ENCODE measurements around the gene PPP4R1.
"Not testable (repeated sequence)": the region's sequence is repeated elsewhere in the genome, so short reads cannot be mapped to it uniquely, and the experiment has no call there.

PPP4R1 gene, protein sequence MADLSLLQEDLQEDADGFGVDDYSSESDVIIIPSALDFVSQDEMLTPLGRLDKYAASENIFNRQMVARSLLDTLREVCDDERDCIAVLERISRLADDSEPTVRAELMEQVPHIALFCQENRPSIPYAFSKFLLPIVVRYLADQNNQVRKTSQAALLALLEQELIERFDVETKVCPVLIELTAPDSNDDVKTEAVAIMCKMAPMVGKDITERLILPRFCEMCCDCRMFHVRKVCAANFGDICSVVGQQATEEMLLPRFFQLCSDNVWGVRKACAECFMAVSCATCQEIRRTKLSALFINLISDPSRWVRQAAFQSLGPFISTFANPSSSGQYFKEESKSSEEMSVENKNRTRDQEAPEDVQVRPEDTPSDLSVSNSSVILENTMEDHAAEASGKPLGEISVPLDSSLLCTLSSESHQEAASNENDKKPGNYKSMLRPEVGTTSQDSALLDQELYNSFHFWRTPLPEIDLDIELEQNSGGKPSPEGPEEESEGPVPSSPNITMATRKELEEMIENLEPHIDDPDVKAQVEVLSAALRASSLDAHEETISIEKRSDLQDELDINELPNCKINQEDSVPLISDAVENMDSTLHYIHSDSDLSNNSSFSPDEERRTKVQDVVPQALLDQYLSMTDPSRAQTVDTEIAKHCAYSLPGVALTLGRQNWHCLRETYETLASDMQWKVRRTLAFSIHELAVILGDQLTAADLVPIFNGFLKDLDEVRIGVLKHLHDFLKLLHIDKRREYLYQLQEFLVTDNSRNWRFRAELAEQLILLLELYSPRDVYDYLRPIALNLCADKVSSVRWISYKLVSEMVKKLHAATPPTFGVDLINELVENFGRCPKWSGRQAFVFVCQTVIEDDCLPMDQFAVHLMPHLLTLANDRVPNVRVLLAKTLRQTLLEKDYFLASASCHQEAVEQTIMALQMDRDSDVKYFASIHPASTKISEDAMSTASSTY

DNA sequence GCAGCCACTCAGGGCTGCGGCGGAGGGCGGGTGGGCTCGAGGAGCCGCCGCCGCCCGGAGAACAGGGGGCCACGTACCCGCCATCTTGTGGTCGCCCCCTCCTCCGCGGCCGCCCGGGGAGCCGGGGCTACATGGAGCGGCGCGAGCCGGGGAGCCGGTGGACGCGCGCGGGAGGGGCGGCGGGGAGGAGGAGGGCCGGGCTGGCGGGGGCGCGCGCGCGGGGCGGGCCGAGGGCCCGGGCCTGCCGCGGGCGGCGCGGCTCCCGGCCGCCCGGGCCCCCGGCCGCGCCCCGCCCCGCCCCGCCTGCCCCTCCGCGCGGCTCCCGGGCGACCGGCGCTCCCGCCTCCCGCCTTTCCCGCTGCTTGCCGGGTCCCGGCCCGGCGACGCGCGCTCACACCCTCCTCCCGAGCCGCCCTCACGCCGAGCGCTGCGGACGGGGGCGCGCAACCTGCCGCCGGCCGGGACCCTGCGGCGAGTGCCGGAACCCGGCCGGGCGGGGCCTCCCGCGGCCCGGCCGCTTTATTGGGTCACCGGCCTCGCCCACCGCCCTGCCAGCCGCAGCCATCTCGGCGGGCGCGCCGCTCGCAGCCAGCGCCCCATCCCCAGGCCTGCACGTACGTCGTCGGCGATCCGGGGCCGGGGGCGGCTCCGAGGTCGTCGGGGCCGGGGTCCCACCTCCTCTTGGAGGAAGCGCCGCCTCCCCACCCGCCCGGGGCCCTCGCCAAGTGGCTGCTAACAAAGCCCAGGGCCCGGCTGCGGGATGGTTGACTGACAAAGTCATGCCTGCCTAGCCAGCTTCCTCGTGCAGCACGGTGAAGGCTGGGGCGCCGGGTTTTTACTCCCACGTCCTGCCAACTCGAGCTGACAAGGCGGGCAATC, at the start of gene PPP4R1:
PPP4R1 (minus strand) TSS at position 159 of the 879 bp plus-strand sequence; CDS start at position 84, 75 bp downstream.
- no peak for DNase-seq (ENCODE audit: low read depth, low spot score)

- DNase-seq (ENCODE audit: low read depth, low spot score) = no peak
These were observed 49.0 kb upstream of the PPP4R1 start for GRCh38 chr18:9663377-9663776.

- DNase-seq (ENCODE audit: low read depth, low spot score) = no peak
These were observed 47.2 kb upstream of the PPP4R1 start for GRCh38 chr18:9661564-9661963.

- no peak for DNase-seq (ENCODE audit: low read depth, low spot score)
These were observed 45.4 kb upstream of the PPP4R1 start for GRCh38 chr18:9659499-9660375.

- no peak for DNase-seq (ENCODE audit: low read depth, low spot score)
These were observed 43.8 kb upstream of the PPP4R1 start for GRCh38 chr18:9658087-9658641.

GRCh38 chr18:9655232-9655767, 40.9 kb upstream of the PPP4R1 start:
- no peak for DNase-seq (ENCODE audit: low read depth, low spot score)

DNA sequence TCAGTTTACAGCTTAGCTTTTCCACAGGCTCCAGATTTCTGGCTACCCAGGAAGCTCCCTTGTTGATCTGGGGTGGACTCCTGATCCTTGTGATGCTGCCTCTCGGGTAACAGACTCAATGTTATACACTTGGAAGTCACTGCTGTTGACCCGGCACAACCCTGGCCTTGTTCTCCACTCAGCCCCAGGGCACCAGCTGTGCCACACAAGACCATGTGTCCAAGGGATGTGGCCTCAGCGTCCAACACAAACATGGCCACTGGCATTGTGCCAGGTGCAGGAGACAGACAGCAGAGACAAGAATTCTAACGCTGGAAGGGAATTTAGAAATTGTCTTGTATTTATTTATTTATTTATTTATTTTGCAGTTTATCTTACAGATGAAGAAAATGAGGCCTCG, 39.0 kb upstream of the PPP4R1 start:
- DNase-seq (ENCODE audit: low read depth, low spot score) = peak; percentile 57

DNA sequence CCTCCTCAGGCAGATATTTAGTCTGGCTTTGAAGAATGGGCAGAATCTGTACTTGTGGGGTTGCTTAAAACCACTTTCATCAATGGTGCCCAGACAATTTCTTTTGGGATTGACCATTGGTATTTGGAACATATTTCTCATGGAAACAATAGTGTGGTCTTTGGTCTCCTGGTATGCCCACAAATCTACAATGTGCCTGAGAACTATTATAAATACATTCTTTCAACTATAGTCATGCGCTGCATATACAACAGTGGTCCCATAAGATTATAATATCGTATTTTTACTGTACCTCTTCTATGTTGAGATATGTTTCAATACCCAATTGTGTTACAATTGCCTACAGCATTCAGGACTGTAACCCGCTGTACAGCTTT, 34.8 kb upstream of the PPP4R1 start:
- DNase-seq (ENCODE audit: low read depth, low spot score) = no peak

DNA sequence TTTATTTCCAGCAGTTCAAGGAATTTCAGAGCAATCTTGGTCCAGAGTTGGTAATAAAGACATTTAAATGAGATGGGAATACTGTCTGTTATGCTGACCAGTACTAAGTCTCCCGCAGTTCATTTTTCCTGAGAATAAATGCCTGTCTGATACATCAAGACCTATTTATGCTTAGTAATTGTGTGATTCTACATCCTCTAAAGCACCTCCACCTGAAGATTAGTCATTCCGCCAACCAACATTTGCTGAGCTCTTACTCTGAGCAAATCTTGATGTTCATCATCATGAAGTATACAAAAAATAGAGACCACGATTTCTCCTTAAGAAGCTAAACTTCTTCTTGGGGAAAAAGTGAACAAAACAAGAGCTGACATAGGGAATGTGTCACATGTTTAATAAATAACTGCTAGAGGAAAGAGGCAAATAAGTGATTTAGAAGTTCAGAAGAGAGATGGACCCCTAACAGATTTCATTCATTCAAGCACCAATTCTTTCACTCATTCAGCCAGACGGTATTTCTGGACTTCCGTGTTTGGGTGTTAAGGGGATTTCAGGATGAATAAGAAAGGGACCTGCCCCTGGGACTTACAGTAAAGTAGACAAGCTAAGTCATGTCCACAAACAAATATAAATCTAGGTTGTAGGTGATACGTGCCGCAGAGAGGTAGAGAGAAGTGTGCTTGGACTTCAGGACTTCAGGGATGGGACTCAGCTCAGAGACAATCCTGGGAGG, 34.2 kb upstream of the PPP4R1 start:
- DNase-seq (ENCODE audit: low read depth, low spot score) = no peak

DNA sequence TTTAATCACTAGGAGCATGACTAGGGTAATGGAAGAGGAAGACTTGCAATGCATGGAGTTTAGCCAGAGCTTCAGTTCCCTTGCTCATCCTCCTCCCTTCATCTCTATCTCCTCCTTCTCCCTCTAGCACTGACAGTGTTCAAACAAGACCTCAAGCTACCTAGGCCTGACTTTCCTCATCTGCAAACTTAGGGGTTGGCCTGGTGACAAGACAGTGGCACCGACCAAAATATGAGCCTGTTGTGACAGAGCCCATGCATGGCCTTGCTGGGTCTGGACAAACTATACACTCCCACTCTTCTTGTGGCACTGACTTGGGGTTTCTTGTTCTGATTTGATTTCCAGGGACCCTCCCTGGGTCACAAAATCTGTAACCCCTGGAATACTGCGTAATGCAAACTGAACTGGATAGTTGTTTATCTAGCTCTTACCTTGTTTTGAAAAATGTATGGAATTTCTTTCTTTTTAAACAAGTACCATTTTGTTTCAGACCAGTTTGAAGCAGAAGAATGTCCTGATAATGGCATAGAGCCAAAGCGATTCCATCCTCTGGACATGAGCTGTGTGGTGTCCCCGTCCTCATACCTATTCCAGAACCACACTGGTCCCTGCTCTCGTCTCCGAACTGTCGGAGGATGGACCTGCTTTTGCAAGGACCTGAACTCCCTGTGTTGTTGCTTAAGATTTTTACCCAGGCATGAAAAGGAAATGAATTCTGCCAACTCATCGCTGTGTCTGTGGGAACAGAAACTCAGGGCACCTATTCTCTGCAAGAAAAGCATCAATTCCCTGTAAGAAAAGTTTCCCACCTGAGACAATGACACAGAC, 33.4 kb upstream of the PPP4R1 start:
- DNase-seq (ENCODE audit: low read depth, low spot score) = no peak

GRCh38 chr18:9643549-9643948, 29.2 kb upstream of the PPP4R1 start:
- DNase-seq (ENCODE audit: low read depth, low spot score) = peak; percentile 58

DNA sequence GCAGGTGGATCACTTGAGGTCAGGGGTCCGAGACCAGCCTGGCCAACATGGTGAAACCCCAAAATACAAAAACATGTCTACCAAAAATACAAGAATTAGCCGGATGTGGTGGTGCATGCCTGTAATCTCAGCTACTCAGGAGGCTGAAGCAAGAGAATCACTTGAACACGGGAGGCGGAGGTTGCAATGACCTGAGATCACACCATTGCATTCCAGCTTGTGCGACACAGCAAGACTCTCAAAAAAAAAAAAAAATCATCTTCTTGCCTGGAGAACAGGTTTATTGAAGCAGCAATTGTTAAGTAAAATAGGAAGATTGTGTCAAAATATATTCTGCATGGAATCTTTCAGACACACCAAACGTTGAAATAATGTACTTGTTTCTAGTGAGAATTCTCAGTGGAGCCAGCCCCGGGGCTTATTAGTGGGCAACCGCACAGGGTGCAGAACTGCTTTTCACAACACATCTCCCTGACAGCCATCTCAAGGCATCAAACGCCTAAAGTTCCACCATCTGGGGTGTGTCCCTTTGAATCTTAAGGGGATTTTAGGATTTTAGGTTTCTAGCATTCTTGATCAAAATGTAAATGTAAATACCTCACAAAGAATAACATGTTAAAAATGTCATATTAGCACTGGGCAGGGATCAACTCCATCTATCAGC, 28.6 kb upstream of the PPP4R1 start:
- no peak for DNase-seq (ENCODE audit: low read depth, low spot score)

- not testable (repeated sequence) for DNase-seq (ENCODE audit: low read depth, low spot score)
These were observed 26.7 kb upstream of the PPP4R1 start for GRCh38 chr18:9641081-9641480.

DNA sequence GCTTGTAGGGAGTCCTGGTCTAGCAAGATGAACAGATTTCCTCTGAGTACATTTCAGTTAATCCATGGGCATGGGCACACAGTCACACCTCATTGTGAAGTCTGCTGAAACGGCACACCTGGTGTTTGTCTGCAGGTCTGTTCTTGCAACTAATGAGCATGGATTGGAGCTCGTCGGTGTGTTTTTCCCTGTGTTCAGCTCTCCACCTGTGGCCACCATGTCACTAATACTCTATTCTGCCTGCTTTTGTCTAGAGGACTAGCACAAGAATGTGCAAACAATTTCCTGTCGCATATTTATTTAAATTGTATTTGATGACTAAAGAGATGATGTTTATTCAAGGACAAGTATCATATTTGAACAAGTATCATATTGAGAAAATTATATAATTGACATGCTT, 24.5 kb upstream of the PPP4R1 start:
- DNase-seq (ENCODE audit: low read depth, low spot score) = no peak

- DNase-seq (ENCODE audit: low read depth, low spot score) = no peak
These were observed 22.8 kb upstream of the PPP4R1 start for GRCh38 chr18:9637036-9637767.

- DNase-seq (ENCODE audit: low read depth, low spot score) = no peak
These were observed 20.5 kb upstream of the PPP4R1 start for GRCh38 chr18:9634856-9635255.

DNA sequence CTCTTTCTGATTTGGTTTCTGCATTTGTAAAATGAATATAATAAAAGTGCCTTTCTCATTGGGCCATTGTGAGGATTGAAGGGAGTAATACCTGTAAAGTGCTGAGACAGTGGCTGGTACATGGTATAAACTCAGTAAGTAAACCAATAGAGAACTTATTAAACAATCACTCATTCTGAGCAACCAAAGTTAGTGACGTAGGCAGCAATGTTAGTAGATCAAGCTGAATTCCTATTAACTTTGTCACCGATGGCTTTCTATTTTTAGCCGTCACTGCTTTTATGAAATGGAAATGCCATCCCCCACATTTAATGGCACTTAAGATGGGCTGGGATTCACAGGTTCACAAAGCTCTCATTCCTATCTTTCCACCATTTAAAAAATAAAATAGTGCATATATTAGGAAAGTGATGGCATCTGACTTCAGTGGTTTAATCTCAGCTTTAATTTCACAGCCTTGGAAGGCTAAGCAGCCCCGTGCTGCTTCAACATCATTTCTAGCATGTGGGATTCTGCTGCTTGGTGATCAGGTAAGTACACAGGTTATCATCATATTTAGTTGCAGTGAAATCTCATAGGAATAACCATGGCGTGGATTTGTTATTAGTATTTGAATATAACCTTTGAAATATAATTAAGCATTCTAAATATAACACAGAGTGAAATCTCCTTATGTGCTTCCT, 17.6 kb upstream of the PPP4R1 start:
- DNase-seq (ENCODE audit: low read depth, low spot score) = no peak

Data from brain pericyte (primary cell).